ENCODE results near the gene VWC2L. TPM values are rescaled to one million over a fixed set of nuclear protein-coding genes. Genes with fewer than 3 reads are reported as not detected.

Gene VWC2L
- total RNA-seq, 1 experiment from 2014 or later: not detected

DNA sequence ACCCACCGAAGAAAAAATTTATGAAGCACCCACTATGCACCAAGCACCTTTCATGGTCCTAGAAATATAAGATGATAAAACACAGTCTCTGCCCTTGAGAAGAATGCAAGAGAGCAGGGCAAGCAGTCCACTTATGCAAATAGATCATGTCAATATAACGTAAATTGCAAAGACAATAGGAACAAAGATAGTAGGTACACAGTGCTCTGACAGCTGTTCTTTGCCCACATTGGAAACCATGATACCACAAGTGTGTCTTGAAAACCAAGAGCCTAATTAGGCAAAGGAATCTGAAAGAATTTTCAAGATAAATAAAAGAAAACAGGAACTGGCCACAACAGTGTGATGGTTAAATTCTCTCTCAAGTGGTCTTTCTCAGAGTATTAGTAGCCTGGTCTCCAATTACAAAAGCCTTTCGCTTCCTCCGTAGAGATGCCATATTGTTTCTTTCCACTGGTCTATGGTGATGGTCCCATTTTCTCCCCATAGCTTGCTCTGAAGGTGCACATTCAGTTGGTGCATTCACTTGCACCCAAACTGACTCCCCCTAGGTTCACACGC is 108.5 kb downstream of the VWC2L start (continued):
- TF ChIP-seq CDX4 (CRISPR knock-in tag; IDR thresholded peaks at IDR 0.05; ENCODE audit: borderline replicate concordance) (no peak), RELA (CRISPR knock-in tag; IDR thresholded peaks at IDR 0.05; ENCODE audit: borderline replicate concordance) (no peak), ZNF532 (CRISPR knock-in tag; IDR thresholded peaks at IDR 0.05; ENCODE audit: borderline replicate concordance) (no peak), PREB (CRISPR knock-in tag; IDR thresholded peaks at IDR 0.05; ENCODE audit: borderline replicate concordance) (no peak)

- H3K4me3 Mint-ChIP-seq: no peak overlapping the region
- no peak overlapping the region for H3K27ac Mint-ChIP-seq
- 0 out of 2 replicates have a peak, but pooled peaks cover 3% of the 10 kb centered on the region for H3K4me1 Mint-ChIP-seq
- DNase-seq (ENCODE audit: low spot score) (no peak), ATAC-seq (no peak)
- H3K36me3 Mint-ChIP-seq: no peaks in the 10 kb centered on the region
- H3K9me3 Mint-ChIP-seq: peaks cover 9% of the 10 kb centered on the region
- H3K27me3 Mint-ChIP-seq (ENCODE audit: low read depth): no peaks in the 10 kb centered on the region; the same call in 1 of the 2 replicates
- CTCF ChIA-PET: no interaction called here
- POLR2A ChIA-PET: no interaction called here
- TF ChIP-seq TEAD1 (CRISPR knock-in tag; IDR thresholded peaks at IDR 0.05) (no peak), PREB (CRISPR knock-in tag; IDR thresholded peaks at IDR 0.05; ENCODE audit: borderline replicate concordance) (no peak), ZNF671 (CRISPR knock-in tag; IDR thresholded peaks at IDR 0.05) (no peak), GABPB1 (CRISPR knock-in tag; IDR thresholded peaks at IDR 0.05) (no peak), GRHL2 (CRISPR knock-in tag; IDR thresholded peaks at IDR 0.05; ENCODE audit: insufficient replicate concordance, severe bottlenecking) (no peak), ZNF263 (CRISPR knock-in tag; IDR thresholded peaks at IDR 0.05; ENCODE audit: low read depth) (no peak)
- TF ChIP-seq, protein P1, sequence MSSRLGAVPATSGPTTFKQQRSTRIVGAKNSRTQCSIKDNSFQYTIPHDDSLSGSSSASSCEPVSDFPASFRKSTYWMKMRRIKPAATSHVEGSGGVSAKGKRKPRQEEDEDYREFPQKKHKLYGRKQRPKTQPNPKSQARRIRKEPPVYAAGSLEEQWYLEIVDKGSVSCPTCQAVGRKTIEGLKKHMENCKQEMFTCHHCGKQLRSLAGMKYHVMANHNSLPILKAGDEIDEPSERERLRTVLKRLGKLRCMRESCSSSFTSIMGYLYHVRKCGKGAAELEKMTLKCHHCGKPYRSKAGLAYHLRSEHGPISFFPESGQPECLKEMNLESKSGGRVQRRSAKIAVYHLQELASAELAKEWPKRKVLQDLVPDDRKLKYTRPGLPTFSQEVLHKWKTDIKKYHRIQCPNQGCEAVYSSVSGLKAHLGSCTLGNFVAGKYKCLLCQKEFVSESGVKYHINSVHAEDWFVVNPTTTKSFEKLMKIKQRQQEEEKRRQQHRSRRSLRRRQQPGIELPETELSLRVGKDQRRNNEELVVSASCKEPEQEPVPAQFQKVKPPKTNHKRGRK (CRISPR knock-in tag; IDR thresholded peaks at IDR 0.05; ENCODE audit: borderline replicate concordance): no peak
- TF ChIP-seq, protein P2, sequence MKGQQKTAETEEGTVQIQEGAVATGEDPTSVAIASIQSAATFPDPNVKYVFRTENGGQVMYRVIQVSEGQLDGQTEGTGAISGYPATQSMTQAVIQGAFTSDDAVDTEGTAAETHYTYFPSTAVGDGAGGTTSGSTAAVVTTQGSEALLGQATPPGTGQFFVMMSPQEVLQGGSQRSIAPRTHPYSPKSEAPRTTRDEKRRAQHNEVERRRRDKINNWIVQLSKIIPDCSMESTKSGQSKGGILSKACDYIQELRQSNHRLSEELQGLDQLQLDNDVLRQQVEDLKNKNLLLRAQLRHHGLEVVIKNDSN (CRISPR knock-in tag; IDR thresholded peaks at IDR 0.05): no peak
- TF ChIP-seq, protein P3, sequence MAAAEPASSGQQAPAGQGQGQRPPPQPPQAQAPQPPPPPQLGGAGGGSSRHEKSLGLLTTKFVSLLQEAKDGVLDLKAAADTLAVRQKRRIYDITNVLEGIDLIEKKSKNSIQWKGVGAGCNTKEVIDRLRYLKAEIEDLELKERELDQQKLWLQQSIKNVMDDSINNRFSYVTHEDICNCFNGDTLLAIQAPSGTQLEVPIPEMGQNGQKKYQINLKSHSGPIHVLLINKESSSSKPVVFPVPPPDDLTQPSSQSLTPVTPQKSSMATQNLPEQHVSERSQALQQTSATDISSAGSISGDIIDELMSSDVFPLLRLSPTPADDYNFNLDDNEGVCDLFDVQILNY (CRISPR knock-in tag; IDR thresholded peaks at IDR 0.05): no peak
- TF ChIP-seq, protein P4, sequence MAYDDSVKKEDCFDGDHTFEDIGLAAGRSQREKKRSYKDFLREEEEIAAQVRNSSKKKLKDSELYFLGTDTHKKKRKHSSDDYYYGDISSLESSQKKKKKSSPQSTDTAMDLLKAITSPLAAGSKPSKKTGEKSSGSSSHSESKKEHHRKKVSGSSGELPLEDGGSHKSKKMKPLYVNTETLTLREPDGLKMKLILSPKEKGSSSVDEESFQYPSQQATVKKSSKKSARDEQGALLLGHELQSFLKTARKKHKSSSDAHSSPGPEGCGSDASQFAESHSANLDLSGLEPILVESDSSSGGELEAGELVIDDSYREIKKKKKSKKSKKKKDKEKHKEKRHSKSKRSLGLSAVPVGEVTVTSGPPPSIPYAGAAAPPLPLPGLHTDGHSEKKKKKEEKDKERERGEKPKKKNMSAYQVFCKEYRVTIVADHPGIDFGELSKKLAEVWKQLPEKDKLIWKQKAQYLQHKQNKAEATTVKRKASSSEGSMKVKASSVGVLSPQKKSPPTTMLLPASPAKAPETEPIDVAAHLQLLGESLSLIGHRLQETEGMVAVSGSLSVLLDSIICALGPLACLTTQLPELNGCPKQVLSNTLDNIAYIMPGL (CRISPR knock-in tag; IDR thresholded peaks at IDR 0.05): no peak
- TF ChIP-seq, protein P5, sequence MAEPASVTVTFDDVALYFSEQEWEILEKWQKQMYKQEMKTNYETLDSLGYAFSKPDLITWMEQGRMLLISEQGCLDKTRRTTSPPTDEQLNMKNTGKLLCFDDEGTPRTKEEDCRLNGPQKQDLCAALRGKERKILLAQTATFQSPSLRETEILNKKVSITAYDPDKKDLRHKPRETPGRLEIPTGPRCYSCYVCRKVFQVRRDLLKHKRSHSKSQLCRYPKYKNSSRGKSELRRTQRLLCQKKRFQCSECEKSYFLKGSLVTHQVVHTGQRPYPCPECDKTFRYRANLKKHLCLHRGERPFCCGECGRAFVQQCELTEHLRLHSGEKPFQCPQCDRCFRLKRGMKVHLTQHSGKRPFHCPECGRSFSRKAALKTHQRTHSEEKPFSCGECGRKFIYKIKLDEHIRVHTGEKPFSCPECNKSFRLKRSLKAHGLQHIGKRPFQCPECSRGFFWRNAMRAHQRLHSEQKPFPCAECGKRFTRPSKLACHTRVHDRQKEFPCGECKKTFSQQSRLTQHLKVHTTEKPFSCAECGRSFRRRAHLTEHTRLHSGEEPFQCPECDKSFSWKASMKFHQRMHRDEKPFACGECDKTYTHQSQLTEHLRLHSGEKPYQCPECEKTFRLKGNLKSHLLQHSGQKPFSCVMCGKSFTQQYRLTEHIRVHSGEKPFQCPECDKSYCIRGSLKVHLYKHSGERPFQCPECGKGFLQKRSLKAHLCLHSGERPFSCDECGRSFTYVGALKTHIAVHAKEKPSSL (CRISPR knock-in tag; conservative IDR thresholded peaks at IDR 0.05): no peak
- TF ChIP-seq, protein P6, sequence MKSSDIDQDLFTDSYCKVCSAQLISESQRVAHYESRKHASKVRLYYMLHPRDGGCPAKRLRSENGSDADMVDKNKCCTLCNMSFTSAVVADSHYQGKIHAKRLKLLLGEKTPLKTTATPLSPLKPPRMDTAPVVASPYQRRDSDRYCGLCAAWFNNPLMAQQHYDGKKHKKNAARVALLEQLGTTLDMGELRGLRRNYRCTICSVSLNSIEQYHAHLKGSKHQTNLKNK (CRISPR knock-in tag; IDR thresholded peaks at IDR 0.05): no peak
Measured at GRCh38 chr2:214529021-214529420, 118.2 kb downstream of the VWC2L start.
